H1 (cell line): Measurements from ENCODE around the gene DDX5. TPM values are rescaled to one million over a fixed set of nuclear protein-coding genes. Genes with fewer than 3 reads are reported as not detected.

Source experiments
- CTCF ChIA-PET: fragments of 300-600 bp; sonication (Branson Sonifier 250); formaldehyde crosslinking; loops from one replicate; lab custom pipeline; 2021; ENCODE audit not compliant: partially characterized antibody; lab: Charles Lee
- POLR2A ChIA-PET: fragments of 300-600 bp; sonication (Branson Sonifier 250); formaldehyde crosslinking; loops from one replicate; lab custom pipeline; 2021; ENCODE audit warnings: inconsistent platforms; ENCODE audit not compliant: partially characterized antibody; lab: Charles Lee
- DNase-seq, 2 experiments: peaks; one replicate each; pipeline versions ENCODE4 v3.0.0 to v3.0.0-alpha.2; 2010 to 2022; ENCODE audit warnings: low spot score in 2 of 2, low read depth in 1 of 2, mixed read lengths in 1 of 2
- FAIRE-seq: peaks from 2 replicates; lab custom pipeline; 2011; peaks lifted over from hg19 to GRCh38; lab: Jason Lieb, UNC
- H2AFZ ChIP-seq: 2 replicates; pipeline ENCODE4 v1.8.1; 2012; ENCODE audit warnings: low read length, inconsistent platforms
- H2AK5ac ChIP-seq: 2 replicates; pipeline ENCODE4 v1.6.1; 2013; ENCODE audit warnings: low read depth, low read length
- H2BK120ac ChIP-seq: replicated peaks from 2 replicates; pipeline ENCODE3; 2013; ENCODE audit warnings: low read depth, low read length, inconsistent platforms
- H2BK12ac ChIP-seq: 2 replicates; pipeline ENCODE4 v1.6.1; 2013; ENCODE audit warnings: low read depth, low read length
- H2BK15ac ChIP-seq: 2 replicates; pipeline ENCODE4 v1.6.1; 2013; ENCODE audit warnings: low read length
- H2BK20ac ChIP-seq: 2 replicates; pipeline ENCODE4 v1.6.1; 2013; ENCODE audit warnings: low read length
- H2BK5ac ChIP-seq: 2 replicates; pipeline ENCODE4 v1.6.1; 2013; ENCODE audit warnings: low read depth, low read length
- H3K14ac ChIP-seq: 2 replicates; pipeline ENCODE4 v1.6.1; 2013; ENCODE audit warnings: inconsistent platforms; ENCODE audit not compliant: insufficient read length
- H3K18ac ChIP-seq: 2 replicates; pipeline ENCODE4 v1.6.1; 2013; ENCODE audit warnings: low read length; ENCODE audit errors: extremely low read depth
- H3K23ac ChIP-seq: 2 replicates; pipeline ENCODE4 v1.6.1; 2013; ENCODE audit warnings: inconsistent platforms; ENCODE audit not compliant: insufficient read length
- H3K23me2 ChIP-seq: 2 replicates; pipeline ENCODE4 v1.6.1; 2013; ENCODE audit warnings: low read depth, low read length
- H3K27ac ChIP-seq: 2 replicates; pipeline ENCODE4 v1.6.1; 2011; ENCODE audit warnings: low read depth, low read length, inconsistent platforms
- H3K27me3 ChIP-seq, 4 experiments: replicated peaks in 1 of 4; 1 replicate in 1 of 4; 2 replicates in 3 of 4; pipeline versions ENCODE4 v1.6.1 to v1.8.1; 2011 to 2013; ENCODE audit warnings: low read length in 3 of 4, mild to moderate bottlenecking in 3 of 4, inconsistent platforms in 2 of 4, mixed read lengths in 2 of 4, moderate library complexity in 1 of 4; ENCODE audit not compliant: control insufficient read depth in 3 of 4, insufficient read depth in 3 of 4; ENCODE audit errors: extremely low read depth in 1 of 4
- H3K36me3 ChIP-seq, 4 experiments: 2 replicates each; pipeline versions ENCODE4 v1.6.1 to v1.8.1; 2011 to 2013; ENCODE audit warnings: mild to moderate bottlenecking in 4 of 4, low read length in 3 of 4, moderate library complexity in 2 of 4, control low read depth in 1 of 4, inconsistent platforms in 1 of 4; ENCODE audit not compliant: insufficient read depth in 4 of 4, control insufficient read depth in 2 of 4
- H3K4ac ChIP-seq: replicated peaks from 2 replicates; pipeline ENCODE3; 2013; ENCODE audit warnings: low read length, low read depth, mixed read lengths, inconsistent platforms; ENCODE audit not compliant: insufficient read length
- H3K4me1 ChIP-seq, 4 experiments: replicated peaks in 1 of 4; 1 replicate in 1 of 4; 2 replicates in 3 of 4; pipeline versions ENCODE4 v1.6.1 to v1.8.1; 2011 to 2013; ENCODE audit warnings: low read length in 3 of 4, inconsistent platforms in 2 of 4, mixed read lengths in 1 of 4; ENCODE audit not compliant: insufficient read depth in 4 of 4, control insufficient read depth in 3 of 4
- H3K4me2 ChIP-seq, 2 experiments: 2 replicates each; pipeline versions ENCODE4 v1.6.1 to v1.8.1; 2011 to 2013; ENCODE audit warnings: low read depth in 2 of 2, low read length in 2 of 2, control low read depth in 1 of 2, inconsistent platforms in 1 of 2, mild to moderate bottlenecking in 1 of 2; ENCODE audit not compliant: insufficient read depth in 1 of 2
- H3K4me3 ChIP-seq, 4 experiments: fragments of 200-600, 300-600 bp in 1 of 4; sonication (generic), shearing (Covaris generic), sonication (Bioruptor Twin) in 1 of 4; 2 replicates each; pipeline versions ENCODE4 v1.5.1 to v1.8.1; 2011 to 2016; ENCODE audit warnings: low read length in 4 of 4, low read depth in 3 of 4, control low read depth in 2 of 4, inconsistent platforms in 2 of 4, mild to moderate bottlenecking in 2 of 4, mixed read lengths in 1 of 4, moderate library complexity in 1 of 4; ENCODE audit not compliant: insufficient read depth in 2 of 4; ENCODE audit errors: extremely low read depth in 1 of 4
- H3K56ac ChIP-seq: replicated peaks from 2 replicates; pipeline ENCODE3; 2013; ENCODE audit warnings: low read depth, mild to moderate bottlenecking, mixed read lengths, low read length, inconsistent platforms; ENCODE audit not compliant: insufficient read length
- H3K79me1 ChIP-seq: 2 replicates; pipeline ENCODE4 v1.6.1; 2013; ENCODE audit warnings: low read depth, low read length, control low read depth
- H3K79me2 ChIP-seq, 2 experiments: 2 replicates each; pipeline versions ENCODE4 v1.6.1 to v1.8.1; 2012 to 2013; ENCODE audit warnings: low read length in 2 of 2, mild to moderate bottlenecking in 2 of 2, inconsistent platforms in 1 of 2; ENCODE audit not compliant: insufficient read depth in 2 of 2, control insufficient read depth in 1 of 2
- H3K9ac ChIP-seq, 4 experiments: replicated peaks in 1 of 4; 1 replicate in 1 of 4; 2 replicates in 3 of 4; pipeline versions ENCODE4 v1.6.1 to v1.8.1; 2011 to 2013; ENCODE audit warnings: low read depth in 3 of 4, low read length in 3 of 4, control low read depth in 2 of 4, mild to moderate bottlenecking in 2 of 4, moderate library complexity in 2 of 4, inconsistent platforms in 1 of 4; ENCODE audit errors: extremely low read depth in 1 of 4
- H3K9me3 ChIP-seq, 2 experiments: 2 replicates each; pipeline versions ENCODE4 v1.6.1 to v1.8.1; 2012 to 2013; ENCODE audit warnings: mild to moderate bottlenecking in 2 of 2, moderate library complexity in 2 of 2, control low read depth in 1 of 2, inconsistent platforms in 1 of 2, low read depth in 1 of 2, low read length in 1 of 2, mixed read lengths in 1 of 2; ENCODE audit not compliant: insufficient read depth in 2 of 2
- H4K20me1 ChIP-seq, 2 experiments: replicated peaks in 1 of 2; 2 replicates each; pipeline versions ENCODE3 to v1.8.1; 2011 to 2013; ENCODE audit warnings: inconsistent platforms in 2 of 2, low read length in 2 of 2, mild to moderate bottlenecking in 1 of 2; ENCODE audit not compliant: insufficient read depth in 2 of 2, control insufficient read depth in 1 of 2
- H4K5ac ChIP-seq: 2 replicates; pipeline ENCODE4 v1.6.1; 2013; ENCODE audit warnings: low read length, low read depth, mixed read lengths, inconsistent platforms; ENCODE audit not compliant: insufficient read length
- H4K8ac ChIP-seq: 2 replicates; pipeline ENCODE4 v1.8.0; 2013; ENCODE audit warnings: mild to moderate bottlenecking, moderate library complexity, low read length, inconsistent platforms; ENCODE audit not compliant: insufficient read depth; ENCODE audit errors: extremely low read depth
- H4K91ac ChIP-seq: replicated peaks from 2 replicates; pipeline ENCODE3; 2013; ENCODE audit warnings: low read length, mixed read lengths, inconsistent platforms; ENCODE audit not compliant: insufficient read length
- EGR1 ChIP-seq: IDR thresholded peaks from 2 replicates; pipeline ENCODE4 v1.6.1; 2011; ENCODE audit warnings: low read depth, low read length, borderline replicate concordance
- POLR2A ChIP-seq, 2 experiments: IDR thresholded peaks; 1 replicate in 1 of 2; 2 replicates in 1 of 2; pipeline ENCODE4 v1.6.1; 2011; ENCODE audit warnings: low read depth in 2 of 2, low read length in 2 of 2, mild to moderate bottlenecking in 2 of 2; ENCODE audit errors: control extremely low read depth in 1 of 2
- POLR2AphosphoS5 ChIP-seq: IDR thresholded peaks from 2 replicates; pipeline ENCODE4 v1.6.1; 2011; ENCODE audit warnings: low read depth, low read length
- WGBS, 2 experiments: shearing (Covaris generic) in 1 of 2; methylation state at CpG; one replicate each; pipeline versions ENCODE4 v1.1.6 to v1.1.7; 2013 to 2015; ENCODE audit warnings: low lambda C conversion rate in 2 of 2, mixed read lengths in 2 of 2, inconsistent platforms in 1 of 2, low coverage in 1 of 2, missing lambda C conversion rate in 1 of 2; ENCODE audit not compliant: insufficient replicate concordance in 2 of 2, insufficient coverage in 1 of 2, insufficient read length in 1 of 2; ENCODE audit errors: extremely low coverage in 1 of 2, missing lambda C conversion rate in 1 of 2; 5-methylcytosine and 5-hydroxymethylcytosine counted together
- polyA plus RNA-seq, 7 experiments: library from polyadenylated mRNA; depleted of rRNA in 3 of 7; stranded (reverse) in 5 of 7; unstranded in 2 of 7; fragments of >200 nt in 5 of 7; fragments of 200-250 nt in 2 of 7; gene quantifications; 1 replicate in 5 of 7; 2 replicates in 1 of 7; 4 replicates in 1 of 7; pipeline versions ENCODE4 v1.2.1 to v1.2.3, GENCODE V29; 2011 to 2013; ENCODE audit warnings: missing spikeins in 2 of 7, mixed read lengths in 2 of 7
- total RNA-seq: library from RNA; stranded (reverse); fragmentation: NEBNext Ultra II Directional; extraction: Animal tissue kit (Norgen Biotek cat#: 25700); gene quantifications from 2 replicates; pipeline ENCODE4 v1.2.1, GENCODE V29; 2021

The DDX5 gene
- total and polyA plus RNA-seq, 2 of the 8 experiments (the other 6 are each of a cell fraction or from before 2014, with no cell fraction given), result 572 to 591 TPM

DNA sequence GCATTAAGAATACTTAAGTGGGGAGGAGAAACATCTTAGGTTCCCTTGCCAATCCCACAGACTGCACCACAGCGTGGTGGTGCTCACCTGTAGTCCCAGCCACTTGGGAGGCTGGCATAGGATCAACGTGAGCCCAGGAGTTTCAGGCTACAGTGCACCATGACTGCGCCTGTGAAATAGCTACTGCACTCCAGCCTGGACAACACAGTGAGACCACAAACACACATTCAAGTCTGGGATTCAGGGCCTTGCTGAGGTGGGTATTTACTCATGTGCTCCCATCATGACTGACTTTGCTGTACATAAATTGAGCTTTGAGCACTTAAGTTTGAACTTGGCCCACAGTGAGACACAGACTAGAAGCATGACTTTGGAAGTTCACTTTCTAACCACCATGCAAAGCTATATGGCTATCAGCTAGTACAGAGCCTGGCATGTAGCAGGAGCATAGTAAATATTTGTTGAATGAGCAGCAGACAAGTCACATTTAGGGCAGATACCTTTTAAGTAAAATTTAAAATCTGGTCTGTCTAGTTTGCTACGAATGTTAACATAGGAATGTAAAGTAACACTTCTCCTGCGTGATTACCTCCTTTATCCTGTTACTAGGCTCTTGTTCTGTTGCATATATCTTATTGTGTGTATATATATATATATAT, 34.2 kb upstream of the DDX5 start:
- POLR2A ChIA-PET, result interaction anchor here (0.6 to 8.5 kb wide), 8 partner anchors 8 to 90 kb away, joined by 3 to 75 read pairs (median 3); partner anchors contain the start of genes CEP95 and DDX5
- Histone ChIP-seq H3K9me3 (no peaks in the 10 kb centered on the region), H3K27me3 (no peaks in the 10 kb centered on the region), H3K36me3 (peaks cover 11 to 51% (median 17%) of the 10 kb centered on the region in 4 experiments; a peak in 7 of 8 replicates), H2BK15ac (no peak overlapping the region), H3K4me1 (no peaks in the 10 kb centered on the region), H3K79me1 (no peaks in the 10 kb centered on the region), H3K56ac (no peak overlapping the region), H3K4me2 (no peak overlapping the region), H3K27ac (no peak overlapping the region), H2BK120ac (no peak overlapping the region), H4K8ac (no peak overlapping the region), H4K91ac (no peak overlapping the region), H3K4me3 (no peak overlapping the region), H3K23ac (no peak overlapping the region), H2BK12ac (no peak overlapping the region), H3K79me2 (no peaks in the 10 kb centered on the region), H2AFZ (no peak overlapping the region), H4K20me1 (peaks cover 0 to 2% of the 10 kb centered on the region in 2 experiments), H3K9ac (no peak overlapping the region), H3K14ac (no peak overlapping the region), H4K5ac (no peak overlapping the region), H2BK5ac (no peak overlapping the region), H3K4ac (no peak overlapping the region), H2AK5ac (no peak overlapping the region), H3K18ac (no peak overlapping the region), H3K23me2 (no peaks in the 10 kb centered on the region), H2BK20ac (no peak overlapping the region)
- FAIRE-seq (no peak), DNase-seq (no peak)
- 88% methylated on average over 5 of the region's 5 CpGs; no CpG with 5 or more reads in 1 of the 2 experiments for WGBS, 2 experiments
- CTCF ChIA-PET, result interaction anchor here (0.6 to 1.5 kb wide), 4 partner anchors 15 to 1794 kb away, joined by 3 read pairs; no protein-coding TSS in a partner anchor
- TF ChIP-seq POLR2AphosphoS5, result 0 out of 2 replicates have a peak, but pooled peaks have one; percentile 29
- no peak for TF ChIP-seq EGR1
- 0 out of 3 replicates have a peak, but pooled peaks of 1 of the 2 experiments have one; percentile 26 for TF ChIP-seq POLR2A (IDR thresholded peaks at IDR 0.05; ENCODE audit: control extremely low read depth in 1 of 2, low read depth in 2 of 2, low read length in 2 of 2)
